HepG2 (cell line): ENCODE data around the gene TBC1D14. TPM values are rescaled to one million over a fixed set of nuclear protein-coding genes. Genes with fewer than 3 reads are reported as not detected.

Source experiments
- CBFB ChIP-seq: sonication (generic); formaldehyde crosslinking; IDR thresholded peaks from 2 replicates; pipeline ENCODE4 v1.4.0; 2020; ENCODE audit warnings: missing genetic modification reagents
- LBX2 ChIP-seq: sonication (generic); formaldehyde crosslinking; IDR thresholded peaks from 2 replicates; pipeline ENCODE4 v1.5.0; 2020; ENCODE audit warnings: missing genetic modification reagents, mild to moderate bottlenecking, borderline replicate concordance
- SOX6 ChIP-seq, 2 experiments: fragments of 450-650 bp in 1 of 2; sonication (generic) in 1 of 2; formaldehyde crosslinking in 1 of 2; IDR thresholded peaks; 2 replicates each; pipeline versions ENCODE4 v1.4.0 to v1.6.1; 2017 to 2020; ENCODE audit warnings: antibody characterized with exemption in 1 of 2, mild to moderate bottlenecking in 1 of 2, missing genetic modification reagents in 1 of 2
- TCF7 ChIP-seq: sonication (generic); IDR thresholded peaks from 2 replicates; pipeline ENCODE4 v1.6.1; 2016; ENCODE audit warnings: antibody characterized with exemption, low read depth
- YEATS2 ChIP-seq: sonication (generic); formaldehyde crosslinking; IDR thresholded peaks from 2 replicates; pipeline ENCODE4 v1.4.0; 2020; ENCODE audit warnings: missing genetic modification reagents, borderline replicate concordance
- ZBTB21 ChIP-seq: sonication (generic); formaldehyde crosslinking; IDR thresholded peaks from 2 replicates; pipeline ENCODE4 v1.4.0; 2020; ENCODE audit warnings: missing genetic modification reagents
- ZBTB39 ChIP-seq: sonication (generic); formaldehyde crosslinking; IDR thresholded peaks from 2 replicates; pipeline ENCODE4 v1.5.0; 2020; ENCODE audit warnings: missing genetic modification reagents
- ZHX2 ChIP-seq, 2 experiments: sonication (generic) in 1 of 2; formaldehyde crosslinking in 1 of 2; IDR thresholded peaks; 2 replicates each; pipeline versions ENCODE4 v1.6.1 to v1.9.0; 2014 to 2022; ENCODE audit warnings: antibody characterized with exemption in 1 of 2, borderline replicate concordance in 1 of 2, inconsistent platforms in 1 of 2, low read depth in 1 of 2, missing genetic modification reagents in 1 of 2
- ZMAT3 ChIP-seq: sonication (generic); formaldehyde crosslinking; conservative IDR thresholded peaks from 2 replicates; pipeline ENCODE4 v1.7.0; 2021; ENCODE audit warnings: missing genetic modification reagents
- polyA plus RNA-seq, 8 experiments: library from polyadenylated mRNA; depleted of rRNA in 3 of 8; stranded (reverse) in 7 of 8; unstranded in 1 of 8; fragments of >200 nt; fragmentation: Illumina TruSeq in 4 of 8; extraction: Trizol in 4 of 8; gene quantifications; 2 replicates each; pipeline versions ENCODE4 v1.2.1 to v1.2.3, GENCODE V29; 2011 to 2016; ENCODE audit warnings: low read depth in 4 of 8, missing spikeins in 1 of 8, mixed read lengths in 1 of 8; ENCODE audit not compliant: insufficient read depth in 1 of 8
- total RNA-seq, 5 experiments: library from RNA; depleted of rRNA; stranded (reverse); fragments of >200 nt; fragmentation: Illumina TruSeq; extraction: Trizol; gene quantifications; 2 replicates each; pipeline ENCODE4 v1.2.3, GENCODE V29; 2016; ENCODE audit warnings: low read depth in 1 of 5

Gene TBC1D14
- total and polyA plus RNA-seq, 2 of the 13 experiments (the other 11 are each of a cell fraction or from before 2014, with no cell fraction given) = 29.5 to 46.5 TPM

GRCh38 chr4:7034262-7035081, 124.8 kb downstream of the TBC1D14 start (continued):
- 0 out of 2 replicates have a peak, but pooled peaks have one; percentile 25 for TF ChIP-seq ZBTB39 (CRISPR knock-in tag)
- TF ChIP-seq LBX2 (CRISPR knock-in tag) = no peak; the same call in 1 of the 2 replicates
- TF ChIP-seq ZHX2 (IDR thresholded peaks at IDR 0.05; ENCODE audit: low read depth) = 0 out of 2 replicates have a peak, but pooled peaks have one; percentile 20
- TF ChIP-seq ZHX2 (CRISPR knock-in tag; IDR thresholded peaks at IDR 0.05; ENCODE audit: borderline replicate concordance) = no peak
- no peak for TF ChIP-seq SOX6 (IDR thresholded peaks at IDR 0.05)
- TF ChIP-seq SOX6 (CRISPR knock-in tag; IDR thresholded peaks at IDR 0.05) = peak; percentile 88
- TF ChIP-seq YEATS2 (CRISPR knock-in tag) = peak; percentile 57; the same call in 1 of the 2 replicates
- no peak for TF ChIP-seq TCF7
- TF ChIP-seq ZMAT3 = peak; percentile 91
- TF ChIP-seq CBFB (CRISPR knock-in tag) = 0 out of 2 replicates have a peak, but pooled peaks have one; percentile 25
- TF ChIP-seq ZBTB21 (CRISPR knock-in tag) = no peak
